Measurements from ENCODE around the gene ZNF710.
"Not testable (repeated sequence)": the region's sequence is repeated elsewhere in the genome, so short reads cannot be mapped to it uniquely, and the experiment has no call there.

Gene ZNF710, protein sequence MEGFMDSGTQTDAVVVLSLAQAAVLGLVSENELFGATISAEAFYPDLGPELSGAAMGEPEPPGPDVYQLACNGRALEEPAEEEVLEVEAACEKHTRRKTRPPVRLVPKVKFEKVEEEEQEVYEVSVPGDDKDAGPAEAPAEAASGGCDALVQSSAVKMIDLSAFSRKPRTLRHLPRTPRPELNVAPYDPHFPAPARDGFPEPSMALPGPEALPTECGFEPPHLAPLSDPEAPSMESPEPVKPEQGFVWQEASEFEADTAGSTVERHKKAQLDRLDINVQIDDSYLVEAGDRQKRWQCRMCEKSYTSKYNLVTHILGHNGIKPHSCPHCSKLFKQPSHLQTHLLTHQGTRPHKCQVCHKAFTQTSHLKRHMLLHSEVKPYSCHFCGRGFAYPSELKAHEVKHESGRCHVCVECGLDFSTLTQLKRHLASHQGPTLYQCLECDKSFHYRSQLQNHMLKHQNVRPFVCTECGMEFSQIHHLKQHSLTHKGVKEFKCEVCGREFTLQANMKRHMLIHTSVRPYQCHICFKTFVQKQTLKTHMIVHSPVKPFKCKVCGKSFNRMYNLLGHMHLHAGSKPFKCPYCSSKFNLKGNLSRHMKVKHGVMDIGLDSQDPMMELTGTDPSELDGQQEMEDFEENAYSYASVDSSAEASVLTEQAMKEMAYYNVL

DNA sequence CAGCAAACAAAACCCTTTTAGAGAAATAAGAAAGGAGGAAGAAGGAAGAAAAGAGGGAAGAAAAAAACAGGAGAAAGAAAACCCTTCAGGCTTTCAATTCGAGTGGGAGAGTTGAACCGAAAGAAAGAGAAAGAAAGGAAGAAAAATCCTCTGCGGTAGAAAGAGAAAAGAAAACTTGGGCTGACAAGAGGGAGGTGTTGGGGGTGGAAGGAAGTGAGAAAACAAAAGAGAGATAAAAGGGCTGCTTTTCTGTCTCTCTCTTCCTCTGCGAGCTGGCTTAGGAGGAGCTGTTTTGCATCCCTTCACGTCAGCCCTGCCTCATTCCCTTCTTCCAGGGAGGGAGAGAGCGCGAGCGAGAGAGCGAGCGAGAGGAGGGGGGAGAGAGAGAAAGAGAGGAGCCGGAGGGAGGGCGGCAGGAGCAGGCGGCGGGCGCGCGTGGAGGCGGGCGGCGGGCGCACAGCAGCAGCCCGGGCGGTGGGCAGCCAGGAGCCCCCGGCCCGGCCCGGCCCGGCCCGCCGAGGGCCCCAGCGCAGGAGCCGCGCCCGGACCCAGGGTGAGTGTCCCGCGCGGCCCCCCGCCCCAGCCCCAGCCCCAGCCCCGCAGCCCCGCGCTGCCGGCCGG lies at the start of gene ZNF710:
Gene ZNF710 (plus strand): TSS at position 263 of the 621 bp plus-strand sequence. CDS start 65,814 bp downstream, outside the sequence.
- H2AFZ ChIP-seq: peak within 1 kb of the TSS; percentile 74
- peak within 1 kb of the TSS; percentile 65 for H3K4me3 ChIP-seq (ENCODE audit: low read depth, low read length)
- H3K79me2 ChIP-seq: no peaks in the 10 kb centered on the region
- H3K4me1 ChIP-seq: no peaks in the 10 kb centered on the region
- no peaks in the 10 kb centered on the region for H3K9me3 ChIP-seq (ENCODE audit: control insufficient read depth, low read length)
- H3K27ac ChIP-seq: peak within 1 kb of the TSS; percentile 61
- H3K27me3 ChIP-seq (ENCODE audit: control insufficient read depth, insufficient read depth, low read length): no peaks in the 10 kb centered on the region
- TF ChIP-seq, protein P1, sequence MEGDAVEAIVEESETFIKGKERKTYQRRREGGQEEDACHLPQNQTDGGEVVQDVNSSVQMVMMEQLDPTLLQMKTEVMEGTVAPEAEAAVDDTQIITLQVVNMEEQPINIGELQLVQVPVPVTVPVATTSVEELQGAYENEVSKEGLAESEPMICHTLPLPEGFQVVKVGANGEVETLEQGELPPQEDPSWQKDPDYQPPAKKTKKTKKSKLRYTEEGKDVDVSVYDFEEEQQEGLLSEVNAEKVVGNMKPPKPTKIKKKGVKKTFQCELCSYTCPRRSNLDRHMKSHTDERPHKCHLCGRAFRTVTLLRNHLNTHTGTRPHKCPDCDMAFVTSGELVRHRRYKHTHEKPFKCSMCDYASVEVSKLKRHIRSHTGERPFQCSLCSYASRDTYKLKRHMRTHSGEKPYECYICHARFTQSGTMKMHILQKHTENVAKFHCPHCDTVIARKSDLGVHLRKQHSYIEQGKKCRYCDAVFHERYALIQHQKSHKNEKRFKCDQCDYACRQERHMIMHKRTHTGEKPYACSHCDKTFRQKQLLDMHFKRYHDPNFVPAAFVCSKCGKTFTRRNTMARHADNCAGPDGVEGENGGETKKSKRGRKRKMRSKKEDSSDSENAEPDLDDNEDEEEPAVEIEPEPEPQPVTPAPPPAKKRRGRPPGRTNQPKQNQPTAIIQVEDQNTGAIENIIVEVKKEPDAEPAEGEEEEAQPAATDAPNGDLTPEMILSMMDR (IDR thresholded peaks at IDR 0.05): no peak
- H3K9ac ChIP-seq: no peak within 1 kb of the TSS
- peak within 1 kb of the TSS; percentile 90 for H3K4me2 ChIP-seq (ENCODE audit: low read length)
- H3K36me3 ChIP-seq (ENCODE audit: control insufficient read depth, insufficient read depth, low read length): no peaks in the 10 kb centered on the region

DNA sequence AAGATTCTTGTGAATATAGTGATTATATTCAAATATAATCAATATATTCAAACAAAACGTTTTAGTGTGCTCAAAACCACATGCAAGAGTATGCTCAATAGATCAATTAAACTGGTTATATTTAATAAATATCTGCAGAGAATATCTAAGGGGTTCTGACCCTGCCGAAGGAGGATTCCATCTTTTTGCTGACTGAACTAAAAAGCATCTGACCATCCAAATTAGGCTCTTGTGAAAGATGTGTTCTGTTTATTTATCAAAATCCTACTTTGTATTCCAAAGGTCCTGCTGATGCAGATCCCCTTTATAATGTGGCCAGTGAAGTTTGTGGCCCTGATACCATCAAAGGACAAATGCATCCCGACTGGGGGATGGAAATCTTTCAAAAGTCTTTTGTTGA lies 46.6 kb upstream of the ZNF710 start:
- Histone ChIP-seq H3K4me3 (ENCODE audit: low read depth, low read length) (no peak overlapping the region), H3K9ac (no peak overlapping the region), H3K27ac (no peak overlapping the region), H3K79me2 (no peaks in the 10 kb centered on the region), H3K4me1 (no peaks in the 10 kb centered on the region), H3K27me3 (ENCODE audit: control insufficient read depth, insufficient read depth, low read length) (no peaks in the 10 kb centered on the region), H3K4me2 (ENCODE audit: low read length) (no peak overlapping the region), H2AFZ (no peak overlapping the region), H3K9me3 (ENCODE audit: control insufficient read depth, low read length) (no peaks in the 10 kb centered on the region), H3K36me3 (ENCODE audit: control insufficient read depth, insufficient read depth, low read length) (no peaks in the 10 kb centered on the region)
- TF ChIP-seq, protein P1 (IDR thresholded peaks at IDR 0.05): no peak

DNA sequence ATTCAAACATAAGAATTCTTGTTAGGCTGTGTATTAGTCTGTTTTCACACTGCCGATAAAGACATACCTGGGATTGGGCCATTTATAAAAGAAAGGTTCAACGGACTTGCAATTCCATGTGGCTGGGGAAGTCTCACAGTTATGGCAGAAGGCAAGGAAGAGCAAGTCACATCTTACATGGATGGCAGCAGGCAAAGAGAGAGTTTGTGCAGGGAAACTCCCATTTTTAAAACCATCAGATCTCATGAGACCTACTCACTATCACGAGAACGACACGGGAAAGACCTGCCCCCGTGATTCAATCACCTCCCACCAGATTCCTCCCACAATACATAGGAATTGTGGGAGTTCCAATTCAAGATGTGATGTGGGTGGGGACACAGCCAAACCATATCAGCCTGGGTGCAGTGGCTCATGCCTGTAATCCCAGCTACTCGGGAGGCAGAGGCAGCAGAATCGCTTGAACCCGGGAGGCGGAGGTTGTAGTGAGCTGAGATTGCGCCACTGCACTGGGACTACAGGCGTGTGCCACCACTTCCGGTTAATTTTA lies 45.6 kb upstream of the ZNF710 start:
- not testable (repeated sequence) for H3K4me3 ChIP-seq (ENCODE audit: low read depth, low read length); H3K36me3 ChIP-seq (ENCODE audit: control insufficient read depth, insufficient read depth, low read length); H3K9me3 ChIP-seq (ENCODE audit: control insufficient read depth, low read length); H3K27ac ChIP-seq; H3K4me1 ChIP-seq; H2AFZ ChIP-seq; H3K79me2 ChIP-seq; H3K4me2 ChIP-seq (ENCODE audit: low read length); H3K27me3 ChIP-seq (ENCODE audit: control insufficient read depth, insufficient read depth, low read length); H3K9ac ChIP-seq

DNA sequence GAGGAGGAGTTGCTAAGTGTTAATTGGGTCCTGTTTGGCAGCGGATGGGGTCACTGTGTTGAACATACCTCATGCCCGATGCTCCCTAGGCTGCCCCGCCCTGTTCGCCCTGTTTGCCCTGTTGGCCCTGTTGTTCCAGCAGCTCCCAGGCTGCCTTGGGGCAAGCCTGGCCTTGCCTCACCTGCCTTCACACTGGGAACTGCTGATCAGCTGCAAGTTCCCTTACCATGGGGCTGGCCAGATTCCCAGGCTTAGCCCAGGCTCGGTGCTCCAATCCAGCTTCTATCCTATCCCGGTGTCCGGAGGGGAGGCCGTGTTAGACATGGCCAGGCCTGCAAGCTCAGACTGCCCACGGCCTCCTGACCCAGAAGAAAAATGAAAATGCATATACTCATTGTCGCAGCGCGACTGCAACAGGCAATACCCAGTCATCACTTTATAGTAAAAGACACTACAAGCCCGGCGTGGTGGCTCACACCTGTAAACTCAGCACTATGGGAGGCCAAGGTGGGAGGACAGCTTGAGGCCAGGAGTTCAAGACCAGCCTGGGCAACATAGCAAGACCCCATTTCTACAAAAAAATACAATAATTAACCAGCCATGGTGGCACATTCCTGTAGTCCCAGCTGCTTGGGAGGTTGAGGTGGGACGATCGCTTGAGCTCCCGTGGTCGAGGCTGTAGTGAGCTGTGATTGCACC lies 42.9 kb upstream of the ZNF710 start:
- H3K9me3 ChIP-seq (ENCODE audit: control insufficient read depth, low read length): no peaks in the 10 kb centered on the region
- H3K4me3 ChIP-seq (ENCODE audit: low read depth, low read length): no peak overlapping the region
- H2AFZ ChIP-seq: no peak overlapping the region
- no peak overlapping the region for H3K9ac ChIP-seq
- no peaks in the 10 kb centered on the region for H3K4me1 ChIP-seq
- no peak overlapping the region for H3K4me2 ChIP-seq (ENCODE audit: low read length)
- H3K27me3 ChIP-seq (ENCODE audit: control insufficient read depth, insufficient read depth, low read length): no peaks in the 10 kb centered on the region
- H3K27ac ChIP-seq: no peak overlapping the region
- no peaks in the 10 kb centered on the region for H3K79me2 ChIP-seq
- no peaks in the 10 kb centered on the region for H3K36me3 ChIP-seq (ENCODE audit: control insufficient read depth, insufficient read depth, low read length)
- TF ChIP-seq, protein P1 (IDR thresholded peaks at IDR 0.05): no peak
